Natural killer cell (primary cell): Measurements from ENCODE around the gene RBM20. TPM values are rescaled to one million over a fixed set of nuclear protein-coding genes. Genes with fewer than 3 reads are reported as not detected.

Experiments used
- ATAC-seq, 3 donors: fragments of 150-1000 bp in 2 of 3; fragments of 200-7000 bp in 1 of 3; cut with Tn5 transposase; 1 replicate in 1 of 3; 2 replicates in 2 of 3; pipeline ENCODE4 v1.10.0; 2021; ENCODE audit warnings: mild to moderate bottlenecking in 2 of 3, moderate library complexity in 2 of 3
- DNase-seq, 2 donors: peaks; one replicate each; pipeline versions ENCODE4 v3.0.0 to v3.0.0-alpha.2; 2013 to 2021; ENCODE audit warnings: mixed read lengths in 1 of 2
- H3K27ac ChIP-seq: one replicate; pipeline ENCODE4 v1.5.1; 2013; ENCODE audit warnings: mild to moderate bottlenecking, low read length
- H3K27me3 ChIP-seq: one replicate; pipeline ENCODE4 v1.6.1; 2013; ENCODE audit warnings: low read length; ENCODE audit not compliant: control insufficient read depth, insufficient read depth
- H3K36me3 ChIP-seq: one replicate; pipeline ENCODE4 v1.6.1; 2013; ENCODE audit warnings: low read length; ENCODE audit not compliant: control insufficient read depth, insufficient read depth
- H3K4me1 ChIP-seq: one replicate; pipeline ENCODE4 v1.6.1; 2013; ENCODE audit warnings: low read length; ENCODE audit not compliant: control insufficient read depth, insufficient read depth
- H3K4me3 ChIP-seq: one replicate; pipeline ENCODE4 v1.5.1; 2013; ENCODE audit warnings: low read length
- H3K9me3 ChIP-seq: one replicate; pipeline ENCODE4 v1.6.1; 2013; ENCODE audit warnings: low read length; ENCODE audit not compliant: control insufficient read depth, insufficient read depth
- H3K27ac Mint-ChIP-seq, 2 donors: one replicate each; pipeline ENCODE4 v1.8.0; 2022; ENCODE audit warnings: mild to moderate bottlenecking in 2 of 2, mixed read lengths in 2 of 2, moderate library complexity in 1 of 2
- H3K27me3 Mint-ChIP-seq, 2 donors: one replicate each; pipeline ENCODE4 v1.8.0; 2022; ENCODE audit warnings: low read depth in 2 of 2, mixed read lengths in 2 of 2
- H3K36me3 Mint-ChIP-seq: one replicate; pipeline ENCODE4 v1.8.0; 2022; ENCODE audit warnings: mixed read lengths
- H3K4me1 Mint-ChIP-seq, 2 donors: one replicate each; pipeline ENCODE4 v1.8.0; 2022; ENCODE audit warnings: mixed read lengths in 2 of 2
- H3K4me3 Mint-ChIP-seq: one replicate; pipeline ENCODE4 v1.8.0; 2022; ENCODE audit warnings: mild to moderate bottlenecking, moderate library complexity, mixed read lengths
- H3K9me3 Mint-ChIP-seq, 2 donors: one replicate each; pipeline ENCODE4 v1.8.0; 2022; ENCODE audit warnings: mixed read lengths in 2 of 2
- CTCF ChIP-seq: fragments of 200-600 bp; IDR thresholded peaks from one replicate; pipeline ENCODE4 v1.8.0; 2022; ENCODE audit warnings: antibody characterized with exemption
- WGBS: methylation state at CpG from one replicate; pipeline ENCODE4 v1.1.7; 2013; ENCODE audit warnings: missing lambda C conversion rate; ENCODE audit not compliant: insufficient coverage; 5-methylcytosine and 5-hydroxymethylcytosine counted together
- intact Hi-C: fragments of 100-400 bp; cut with micrococcal nuclease; formaldehyde crosslinking; loops from one replicate; pipeline ENCODE4 v1.14.2; 2022
- total RNA-seq, 4 donors: library from RNA; stranded (reverse); fragments of 120-200 nt in 1 of 4; gene quantifications; one replicate each; pipeline versions ENCODE4 v1.2.3 to v1.2.4, GENCODE V29; 2013 to 2022

RBM20 gene
- total RNA-seq, 3 donors from 2014 or later (not counting 1 experiment from before 2014, with no cell fraction given): 0.35 TPM; not detected in 2

GRCh38 chr10:110651044-110651958 lies 7.2 kb downstream of the RBM20 start:
- Mint-ChIP-seq H3K36me3 (no peaks in the 10 kb centered on the region), H3K4me3 (no peak overlapping the region), H3K9me3 (no peaks in the 10 kb centered on the region), H3K27me3 (peaks cover 36 to 57% of the 10 kb centered on the region in 2 donors), H3K4me1 (peaks cover 0 to 15% of the 10 kb centered on the region in 2 donors), H3K27ac (no peak overlapping the region)
- Histone ChIP-seq H3K27ac (no peak overlapping the region), H3K9me3 (no peaks in the 10 kb centered on the region), H3K27me3 (peaks cover 4% of the 10 kb centered on the region), H3K4me1 (peaks cover 4% of the 10 kb centered on the region), H3K4me3 (no peak overlapping the region), H3K36me3 (no peaks in the 10 kb centered on the region)
- DNase-seq (peak in 1 of 2 donors; percentile 30), ATAC-seq (peak; percentile 55 to 68 (median 58))
- TF ChIP-seq CTCF: no peak
- intact Hi-C loops: no loop called here
- WGBS: 18% methylated on average over 12 of the region's 12 CpGs

DNA sequence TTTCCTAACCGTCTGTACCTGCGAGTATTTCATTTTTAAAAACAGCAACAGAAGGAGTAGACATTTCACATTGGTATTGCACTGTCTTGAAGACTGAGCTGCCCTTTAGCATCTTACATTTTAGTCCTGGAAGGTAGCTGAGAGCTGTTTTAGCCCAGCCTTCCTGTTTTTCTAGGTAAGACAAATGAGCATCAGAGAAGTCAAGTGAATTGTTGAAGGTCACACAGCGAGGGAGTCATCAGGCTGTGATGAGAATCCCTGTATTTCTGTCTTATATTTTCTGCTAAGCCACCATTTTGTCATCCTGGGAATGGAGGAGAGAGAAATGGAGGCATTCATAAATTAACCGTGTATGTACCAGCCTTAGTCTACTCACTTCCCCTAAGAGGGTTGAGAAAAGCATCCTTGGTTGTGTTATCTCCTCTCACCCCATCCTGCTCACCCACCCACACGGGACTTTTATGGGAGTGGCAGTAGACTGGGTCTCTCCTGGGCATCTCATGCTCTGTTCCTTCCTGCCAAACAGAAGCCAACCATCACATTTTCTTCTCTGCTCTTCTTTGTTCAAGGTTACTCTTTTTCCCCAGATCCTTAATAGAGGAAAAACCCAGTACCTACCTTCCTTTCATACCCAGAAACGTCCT lies 8.5 kb downstream of the RBM20 start:
- no peak for DNase-seq
- Mint-ChIP-seq H3K4me3 (no peak overlapping the region), H3K27ac (no peak overlapping the region), H3K27me3 (peaks cover 32 to 49% of the 10 kb centered on the region in 2 donors), H3K9me3 (no peaks in the 10 kb centered on the region), H3K4me1 (peaks cover 0 to 15% of the 10 kb centered on the region in 2 donors), H3K36me3 (no peaks in the 10 kb centered on the region)
- H3K27me3 ChIP-seq: no peaks in the 10 kb centered on the region
- WGBS: 90% methylated on average over 4 of the region's 6 CpGs
- H3K4me1 ChIP-seq: peaks cover 4% of the 10 kb centered on the region
- no peak for ATAC-seq
- H3K36me3 ChIP-seq: no peaks in the 10 kb centered on the region
- H3K4me3 ChIP-seq: no peak overlapping the region
- intact Hi-C loops: no loop called here
- H3K27ac ChIP-seq: no peak overlapping the region
- TF ChIP-seq CTCF: no peak
- H3K9me3 ChIP-seq: no peaks in the 10 kb centered on the region

GRCh38 chr10:110655320-110655719 lies 11.2 kb downstream of the RBM20 start:
- Mint-ChIP-seq H3K27me3 (peaks cover 19 to 31% of the 10 kb centered on the region in 2 donors), H3K4me1 (peaks cover 0 to 8% of the 10 kb centered on the region in 2 donors)
- no peak for ATAC-seq

More at GRCh38 chr10:110655320-110655719, 11.2 kb downstream of the RBM20 start:
- Mint-ChIP-seq H3K36me3 (no peaks in the 10 kb centered on the region), H3K4me3 (no peak overlapping the region), H3K9me3 (no peaks in the 10 kb centered on the region), H3K27ac (no peak overlapping the region)
- Histone ChIP-seq H3K36me3 (no peaks in the 10 kb centered on the region), H3K4me1 (peaks cover 4% of the 10 kb centered on the region), H3K4me3 (no peak overlapping the region), H3K27ac (no peak overlapping the region), H3K9me3 (no peaks in the 10 kb centered on the region), H3K27me3 (no peaks in the 10 kb centered on the region)
- TF ChIP-seq CTCF: no peak
- no peak for DNase-seq
- intact Hi-C loops: no loop called here
- WGBS: 100% methylated on average over 1 of the region's 1 CpG
